Measurements from ENCODE around the gene SSR1.

DNA sequence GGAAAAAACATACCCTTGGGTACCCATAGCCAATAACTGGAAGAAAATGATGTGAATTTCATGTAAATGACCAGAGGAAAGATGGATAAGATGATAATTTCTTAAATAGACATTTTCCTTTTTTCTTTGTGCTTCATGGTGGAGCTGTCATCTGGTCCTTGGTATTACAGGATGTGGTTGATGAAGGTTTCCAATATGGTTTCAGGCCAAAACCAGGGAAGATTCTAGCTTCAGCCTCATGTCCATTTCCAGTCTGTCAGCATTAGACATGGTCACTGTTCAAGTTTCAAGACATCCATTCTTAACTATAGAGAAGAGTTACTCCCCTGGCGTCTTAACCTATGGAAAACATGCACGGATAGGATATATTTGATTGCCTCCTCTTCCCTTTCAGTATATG, 63.6 kb downstream of the SSR1 start:
- TF ChIP-seq TAF1 (conservative IDR thresholded peaks at IDR 0.05): no peak
- TF ChIP-seq SP1 (IDR thresholded peaks at IDR 0.05): no peak
- TF ChIP-seq, protein P1, sequence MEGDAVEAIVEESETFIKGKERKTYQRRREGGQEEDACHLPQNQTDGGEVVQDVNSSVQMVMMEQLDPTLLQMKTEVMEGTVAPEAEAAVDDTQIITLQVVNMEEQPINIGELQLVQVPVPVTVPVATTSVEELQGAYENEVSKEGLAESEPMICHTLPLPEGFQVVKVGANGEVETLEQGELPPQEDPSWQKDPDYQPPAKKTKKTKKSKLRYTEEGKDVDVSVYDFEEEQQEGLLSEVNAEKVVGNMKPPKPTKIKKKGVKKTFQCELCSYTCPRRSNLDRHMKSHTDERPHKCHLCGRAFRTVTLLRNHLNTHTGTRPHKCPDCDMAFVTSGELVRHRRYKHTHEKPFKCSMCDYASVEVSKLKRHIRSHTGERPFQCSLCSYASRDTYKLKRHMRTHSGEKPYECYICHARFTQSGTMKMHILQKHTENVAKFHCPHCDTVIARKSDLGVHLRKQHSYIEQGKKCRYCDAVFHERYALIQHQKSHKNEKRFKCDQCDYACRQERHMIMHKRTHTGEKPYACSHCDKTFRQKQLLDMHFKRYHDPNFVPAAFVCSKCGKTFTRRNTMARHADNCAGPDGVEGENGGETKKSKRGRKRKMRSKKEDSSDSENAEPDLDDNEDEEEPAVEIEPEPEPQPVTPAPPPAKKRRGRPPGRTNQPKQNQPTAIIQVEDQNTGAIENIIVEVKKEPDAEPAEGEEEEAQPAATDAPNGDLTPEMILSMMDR (IDR thresholded peaks at IDR 0.05; ENCODE audit: low read depth, low read length, missing input control): no peak
- TF ChIP-seq GABPA (IDR thresholded peaks at IDR 0.05 in 1 of 2, conservative IDR thresholded peaks at IDR 0.05 in 1 of 2): no peak
- TF ChIP-seq, protein P2, sequence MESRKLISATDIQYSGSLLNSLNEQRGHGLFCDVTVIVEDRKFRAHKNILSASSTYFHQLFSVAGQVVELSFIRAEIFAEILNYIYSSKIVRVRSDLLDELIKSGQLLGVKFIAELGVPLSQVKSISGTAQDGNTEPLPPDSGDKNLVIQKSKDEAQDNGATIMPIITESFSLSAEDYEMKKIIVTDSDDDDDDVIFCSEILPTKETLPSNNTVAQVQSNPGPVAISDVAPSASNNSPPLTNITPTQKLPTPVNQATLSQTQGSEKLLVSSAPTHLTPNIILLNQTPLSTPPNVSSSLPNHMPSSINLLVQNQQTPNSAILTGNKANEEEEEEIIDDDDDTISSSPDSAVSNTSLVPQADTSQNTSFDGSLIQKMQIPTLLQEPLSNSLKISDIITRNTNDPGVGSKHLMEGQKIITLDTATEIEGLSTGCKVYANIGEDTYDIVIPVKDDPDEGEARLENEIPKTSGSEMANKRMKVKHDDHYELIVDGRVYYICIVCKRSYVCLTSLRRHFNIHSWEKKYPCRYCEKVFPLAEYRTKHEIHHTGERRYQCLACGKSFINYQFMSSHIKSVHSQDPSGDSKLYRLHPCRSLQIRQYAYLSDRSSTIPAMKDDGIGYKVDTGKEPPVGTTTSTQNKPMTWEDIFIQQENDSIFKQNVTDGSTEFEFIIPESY (IDR thresholded peaks at IDR 0.05): no peak
- no peak for TF ChIP-seq RAD21 (IDR thresholded peaks at IDR 0.05)
- TF ChIP-seq JUND (IDR thresholded peaks at IDR 0.05): no peak
- TF ChIP-seq FOXA1 (IDR thresholded peaks at IDR 0.05): no peak
- no peak for TF ChIP-seq RXRA (IDR thresholded peaks at IDR 0.05)
- TF ChIP-seq, protein P3, sequence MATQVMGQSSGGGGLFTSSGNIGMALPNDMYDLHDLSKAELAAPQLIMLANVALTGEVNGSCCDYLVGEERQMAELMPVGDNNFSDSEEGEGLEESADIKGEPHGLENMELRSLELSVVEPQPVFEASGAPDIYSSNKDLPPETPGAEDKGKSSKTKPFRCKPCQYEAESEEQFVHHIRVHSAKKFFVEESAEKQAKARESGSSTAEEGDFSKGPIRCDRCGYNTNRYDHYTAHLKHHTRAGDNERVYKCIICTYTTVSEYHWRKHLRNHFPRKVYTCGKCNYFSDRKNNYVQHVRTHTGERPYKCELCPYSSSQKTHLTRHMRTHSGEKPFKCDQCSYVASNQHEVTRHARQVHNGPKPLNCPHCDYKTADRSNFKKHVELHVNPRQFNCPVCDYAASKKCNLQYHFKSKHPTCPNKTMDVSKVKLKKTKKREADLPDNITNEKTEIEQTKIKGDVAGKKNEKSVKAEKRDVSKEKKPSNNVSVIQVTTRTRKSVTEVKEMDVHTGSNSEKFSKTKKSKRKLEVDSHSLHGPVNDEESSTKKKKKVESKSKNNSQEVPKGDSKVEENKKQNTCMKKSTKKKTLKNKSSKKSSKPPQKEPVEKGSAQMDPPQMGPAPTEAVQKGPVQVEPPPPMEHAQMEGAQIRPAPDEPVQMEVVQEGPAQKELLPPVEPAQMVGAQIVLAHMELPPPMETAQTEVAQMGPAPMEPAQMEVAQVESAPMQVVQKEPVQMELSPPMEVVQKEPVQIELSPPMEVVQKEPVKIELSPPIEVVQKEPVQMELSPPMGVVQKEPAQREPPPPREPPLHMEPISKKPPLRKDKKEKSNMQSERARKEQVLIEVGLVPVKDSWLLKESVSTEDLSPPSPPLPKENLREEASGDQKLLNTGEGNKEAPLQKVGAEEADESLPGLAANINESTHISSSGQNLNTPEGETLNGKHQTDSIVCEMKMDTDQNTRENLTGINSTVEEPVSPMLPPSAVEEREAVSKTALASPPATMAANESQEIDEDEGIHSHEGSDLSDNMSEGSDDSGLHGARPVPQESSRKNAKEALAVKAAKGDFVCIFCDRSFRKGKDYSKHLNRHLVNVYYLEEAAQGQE (IDR thresholded peaks at IDR 0.05): no peak
- TF ChIP-seq, protein P4, sequence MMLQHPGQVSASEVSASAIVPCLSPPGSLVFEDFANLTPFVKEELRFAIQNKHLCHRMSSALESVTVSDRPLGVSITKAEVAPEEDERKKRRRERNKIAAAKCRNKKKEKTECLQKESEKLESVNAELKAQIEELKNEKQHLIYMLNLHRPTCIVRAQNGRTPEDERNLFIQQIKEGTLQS (IDR thresholded peaks at IDR 0.05): no peak

Measured in liver (tissue), 3 donors.